GM18907 (cell line): Measurements from ENCODE around the gene STRA8.

Experiments used
- ATAC-seq: cut with Tn5 transposase; IDR thresholded peaks from one replicate; pipeline ENCODE4 v1.9.1; 2021; ENCODE audit warnings: mild to moderate bottlenecking, moderate library complexity; ENCODE audit not compliant: unreplicated experiment

The STRA8 gene

DNA sequence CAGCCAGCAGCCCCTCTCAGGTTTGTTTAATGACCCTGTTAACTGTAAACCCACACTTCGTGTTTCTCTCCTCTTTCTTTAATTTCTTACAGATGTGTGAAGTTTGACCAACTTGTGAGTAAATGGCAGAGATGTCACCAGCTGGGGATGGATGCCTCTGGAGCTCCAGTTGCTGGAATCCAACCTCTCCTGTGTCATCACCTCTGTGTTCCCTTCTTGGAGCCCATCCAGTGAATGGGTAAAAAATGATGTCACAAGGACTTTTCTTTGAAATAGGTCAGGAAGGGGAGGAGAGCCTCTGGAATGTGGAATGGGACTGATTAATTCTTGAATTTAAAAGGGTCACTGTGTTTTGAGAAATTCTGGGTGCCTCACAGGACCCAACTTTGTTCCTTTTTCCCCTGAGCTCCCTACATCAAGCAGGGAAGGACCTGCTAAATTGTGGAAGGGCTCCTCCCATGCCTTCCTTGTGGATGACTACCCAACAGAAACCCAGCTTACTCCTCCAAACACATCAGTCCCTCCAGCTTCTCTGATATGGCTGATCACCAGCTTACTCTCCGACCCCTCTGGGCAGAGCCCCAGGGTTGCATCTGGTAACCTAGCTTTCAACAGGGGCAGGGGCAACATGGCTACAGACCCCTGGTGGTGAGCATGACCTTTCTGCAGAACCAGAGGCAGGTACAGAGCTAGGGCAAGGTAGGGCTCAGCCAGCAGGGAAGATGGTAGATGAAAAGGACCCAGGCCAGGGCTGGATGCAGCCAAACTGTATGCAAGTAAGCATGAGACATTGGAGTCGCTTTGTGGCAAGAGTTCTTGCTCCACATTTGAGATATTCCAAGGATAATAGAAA lies 67.5 kb downstream of the STRA8 start:
- no peak for ATAC-seq
